IMR-90 (cell line): ENCODE measurements around the gene RAET1G. TPM values are rescaled to one million over a fixed set of nuclear protein-coding genes. Genes with fewer than 3 reads are reported as not detected.

ENCODE experiments used
- ATAC-seq: fragments of 200-7000 bp; cut with Tn5 transposase; 2 replicates; pipeline ENCODE4 v1.9.1; 2020; ENCODE audit warnings: low read depth, mild to moderate bottlenecking, moderate library complexity
- Bru-seq: library from RNA; stranded (reverse); fragments of 400-500 nt; gene quantifications from one replicate; lab custom pipeline; 2021; lab: Mats Ljungman, UMichigan
- BruChase-seq, 2 experiments: library from RNA; stranded (reverse); fragments of 400-500 nt; gene quantifications; one replicate each; lab custom pipeline; 2021; lab: Mats Ljungman, UMichigan
- BruUV-seq: library from RNA; stranded (reverse); fragments of 400-500 nt; replicated peaks from 2 replicates; lab custom pipeline; 2021; lab: Mats Ljungman, UMichigan
- CTCF ChIA-PET: fragments of 300-600 bp; formaldehyde crosslinking; extraction: SDS; loops from one replicate; lab custom pipeline; 2021; ENCODE audit warnings: antibody characterized with exemption; lab: Yijun Ruan, JAX
- POLR2A ChIA-PET: fragments of 300-600 bp; sonication (Branson Sonifier 250); formaldehyde crosslinking; loops from one replicate; lab custom pipeline; 2022; ENCODE audit warnings: antibody characterized with exemption; ENCODE audit not compliant: unreplicated experiment; lab: Charles Lee
- DNase-seq: peaks from one replicate; pipeline ENCODE4 v3.0.0; 2013
- H2AFZ ChIP-seq: replicated peaks from 2 replicates; pipeline ENCODE3; 2013; ENCODE audit warnings: low read length, mild to moderate bottlenecking; ENCODE audit not compliant: poor library complexity
- H2AK5ac ChIP-seq: 2 replicates; pipeline ENCODE4 v1.6.1; 2013; ENCODE audit warnings: low read depth, low read length, inconsistent platforms
- H2AK9ac ChIP-seq: replicated peaks from 2 replicates; pipeline ENCODE3; 2013; ENCODE audit warnings: mild to moderate bottlenecking, low read depth, low read length, moderate library complexity; ENCODE audit not compliant: poor library complexity
- H2BK120ac ChIP-seq: 2 replicates; pipeline ENCODE4 v1.6.1; 2013; ENCODE audit warnings: low read depth, low read length, inconsistent platforms
- H2BK15ac ChIP-seq: 3 replicates; pipeline ENCODE4 v1.6.1; 2013; ENCODE audit warnings: low read depth, low read length, inconsistent platforms
- H2BK20ac ChIP-seq: 2 replicates; pipeline ENCODE4 v1.6.1; 2013; ENCODE audit warnings: low read depth, mild to moderate bottlenecking, inconsistent platforms, low read length, moderate library complexity
- H2BK5ac ChIP-seq: 2 replicates; pipeline ENCODE4 v1.6.1; 2013; ENCODE audit warnings: mild to moderate bottlenecking, low read depth, low read length, inconsistent platforms; ENCODE audit not compliant: poor library complexity, severe bottlenecking
- H3K14ac ChIP-seq: replicated peaks from 2 replicates; pipeline ENCODE4 v1.6.1; 2013; ENCODE audit warnings: low read depth, low read length, inconsistent platforms
- H3K18ac ChIP-seq: 2 replicates; pipeline ENCODE4 v1.6.1; 2013; ENCODE audit warnings: low read depth, low read length, control low read depth
- H3K23ac ChIP-seq: 2 replicates; pipeline ENCODE4 v1.6.1; 2013; ENCODE audit warnings: low read depth, low read length, inconsistent platforms
- H3K27ac ChIP-seq: 2 replicates; pipeline ENCODE4 v1.5.1; 2013; ENCODE audit warnings: mild to moderate bottlenecking, control low read depth, low read length; ENCODE audit not compliant: insufficient read depth
- H3K27me3 ChIP-seq: 2 replicates; pipeline ENCODE4 v1.6.1; 2013; ENCODE audit warnings: low read length; ENCODE audit not compliant: control insufficient read depth, insufficient read depth
- H3K36me3 ChIP-seq: 2 replicates; pipeline ENCODE4 v1.6.1; 2013; ENCODE audit warnings: low read length, mixed read lengths; ENCODE audit not compliant: control insufficient read depth, insufficient read depth
- H3K4ac ChIP-seq: 2 replicates; pipeline ENCODE4 v1.6.1; 2013; ENCODE audit warnings: low read depth, low read length, inconsistent platforms
- H3K4me1 ChIP-seq: 2 replicates; pipeline ENCODE4 v1.6.1; 2013; ENCODE audit warnings: low read length, mixed read lengths; ENCODE audit not compliant: control insufficient read depth, insufficient read depth
- H3K4me2 ChIP-seq: 2 replicates; pipeline ENCODE4 v1.6.1; 2013; ENCODE audit warnings: low read depth, mild to moderate bottlenecking, control low read depth, low read length, moderate library complexity
- H3K4me3 ChIP-seq: 2 replicates; pipeline ENCODE4 v1.5.1; 2013; ENCODE audit warnings: low read depth, mild to moderate bottlenecking, control low read depth, low read length, moderate library complexity; ENCODE audit not compliant: insufficient read depth
- H3K56ac ChIP-seq: 2 replicates; pipeline ENCODE4 v1.6.1; 2013; ENCODE audit warnings: low read length, inconsistent platforms; ENCODE audit not compliant: insufficient read depth; ENCODE audit errors: extremely low read depth
- H3K79me1 ChIP-seq, 2 experiments: 2 replicates each; pipeline ENCODE4 v1.6.1; 2013; ENCODE audit warnings: low read length in 2 of 2, inconsistent platforms in 1 of 2, low read depth in 1 of 2
- H3K9ac ChIP-seq: 2 replicates; pipeline ENCODE4 v1.6.1; 2013; ENCODE audit warnings: low read depth, low read length, control low read depth
- H3K9me1 ChIP-seq: 2 replicates; pipeline ENCODE4 v1.6.1; 2013; ENCODE audit warnings: low read length, inconsistent platforms; ENCODE audit not compliant: insufficient read depth
- H3K9me3 ChIP-seq: 2 replicates; pipeline ENCODE4 v1.6.1; 2013; ENCODE audit warnings: low read length; ENCODE audit not compliant: control insufficient read depth, insufficient read depth
- H4K20me1 ChIP-seq: 2 replicates; pipeline ENCODE4 v1.6.1; 2013; ENCODE audit warnings: low read length, inconsistent platforms; ENCODE audit not compliant: insufficient read depth
- H4K5ac ChIP-seq: 2 replicates; pipeline ENCODE4 v1.6.1; 2013; ENCODE audit warnings: mild to moderate bottlenecking, low read depth, low read length, control low read depth
- H4K8ac ChIP-seq, 2 experiments: 2 replicates each; pipeline ENCODE4 v1.6.1; 2013; ENCODE audit warnings: low read depth in 2 of 2, low read length in 2 of 2, control low read depth in 1 of 2, inconsistent platforms in 1 of 2
- H4K91ac ChIP-seq: 2 replicates; pipeline ENCODE4 v1.6.1; 2013; ENCODE audit warnings: low read depth, low read length, inconsistent platforms; ENCODE audit not compliant: insufficient read depth
- BHLHE40 ChIP-seq: fragments of 150-350 bp; IDR thresholded peaks from 2 replicates; pipeline ENCODE4 v1.6.1; 2016; ENCODE audit warnings: mild to moderate bottlenecking, low read depth, low read length
- MAZ ChIP-seq: IDR thresholded peaks from 2 replicates; pipeline ENCODE4 v1.6.1; 2012; ENCODE audit warnings: low read depth, mild to moderate bottlenecking, low read length, improper control_type of control experiment, moderate library complexity, borderline replicate concordance
- WGBS, 2 experiments: methylation state at CpG; one replicate each; pipeline versions ENCODE4 v1.1.5 to v1.1.7; 2013; ENCODE audit warnings: missing lambda C conversion rate in 2 of 2; ENCODE audit not compliant: insufficient read length in 1 of 2; ENCODE audit errors: extremely low coverage in 2 of 2; 5-methylcytosine and 5-hydroxymethylcytosine counted together
- dilution Hi-C: fragments of 300-500 bp; cut with HindIII; formaldehyde crosslinking; loops from one replicate; pipeline ENCODE4 v1.14.3; 2018; ENCODE audit warnings: low sequenced_read_pairs; ENCODE audit not compliant: unreplicated experiment
- in situ Hi-C: fragments of 300-500 bp; cut with MboI; formaldehyde crosslinking; loops from 3 replicates; pipeline ENCODE4 v1.14.3; 2019; ENCODE audit warnings: low sequenced_read_pairs, inconsistent platforms, mixed read lengths
- intact Hi-C: fragments of 100-400 bp; cut with micrococcal nuclease; formaldehyde crosslinking; loops from 2 replicates; pipeline ENCODE4 v1.10.0; 2022
- long read RNA-seq: library from polyadenylated mRNA; unstranded; transcript quantifications from one replicate; pipeline ENCODE4 v2.0.0, GENCODE V29; 2021; ENCODE audit not compliant: unreplicated experiment
- polyA plus RNA-seq, 3 experiments: library from polyadenylated mRNA; depleted of rRNA; stranded (reverse); fragments of >200 nt; gene quantifications; 2 replicates each; pipeline ENCODE4 v1.2.3, GENCODE V29; 2012; ENCODE audit warnings: low replicate concordance in 1 of 3
- total RNA-seq: library from RNA; depleted of rRNA; stranded (reverse); fragments of >200 nt; gene quantifications from 2 replicates; pipeline ENCODE4 v1.2.3, GENCODE V29; 2012; rRNA removed

Gene RAET1G, protein sequence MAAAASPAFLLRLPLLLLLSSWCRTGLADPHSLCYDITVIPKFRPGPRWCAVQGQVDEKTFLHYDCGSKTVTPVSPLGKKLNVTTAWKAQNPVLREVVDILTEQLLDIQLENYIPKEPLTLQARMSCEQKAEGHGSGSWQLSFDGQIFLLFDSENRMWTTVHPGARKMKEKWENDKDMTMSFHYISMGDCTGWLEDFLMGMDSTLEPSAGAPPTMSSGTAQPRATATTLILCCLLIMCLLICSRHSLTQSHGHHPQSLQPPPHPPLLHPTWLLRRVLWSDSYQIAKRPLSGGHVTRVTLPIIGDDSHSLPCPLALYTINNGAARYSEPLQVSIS
- total RNA-seq (1.3 and 2.2 TPM in 2 replicates), polyA plus RNA-seq (2012; rRNA removed) (3.6 and 4.2 TPM in 2 replicates), Bru-seq, nascent RNA (percentile 15 among the genes with signal in this experiment), BruChase-seq, experiment 1, labeled RNA remaining after a 6-hour chase (percentile 22 among the genes with signal in this experiment), BruChase-seq, experiment 2, labeled RNA remaining after a 2-hour chase (percentile 16 among the genes with signal in this experiment)
- 2.9 and 4.8 TPM in 2 replicates for polyA plus RNA-seq (2012; cell fraction: cytosol; rRNA removed)
- polyA plus RNA-seq (2012; cell fraction: nucleus; rRNA removed; ENCODE audit: low replicate concordance): 1.3 and 2.7 TPM in 2 replicates
- long read RNA-seq, partial matches to known transcripts: 0 of 4 reads
- long read RNA-seq, other reads (novel, unspliced or antisense): 0 of 4 reads

- Histone ChIP-seq H3K14ac (no peak within 1 kb of the TSS), H3K27me3 (no peaks in the 10 kb centered on the region; the same call in 1 of the 2 replicates), H2AK9ac (peak within 1 kb of the TSS; percentile 1), H2BK120ac (no peak within 1 kb of the TSS), H2BK20ac (no peak within 1 kb of the TSS), H2BK5ac (no peak within 1 kb of the TSS), H4K5ac (no peak within 1 kb of the TSS), H3K36me3 (no peaks in the 10 kb centered on the region), H3K9me1 (no peaks in the 10 kb centered on the region), H4K91ac (no peak within 1 kb of the TSS), H3K79me1 (no peaks in the 10 kb centered on the region; a peak in 1 of 4 replicates), H4K20me1 (no peaks in the 10 kb centered on the region), H3K9me3 (no peaks in the 10 kb centered on the region), H2AFZ (peak within 1 kb of the TSS; percentile 98), H3K4me3 (peak within 1 kb of the TSS; percentile 59), H3K4me1 (peaks cover 2% of the 10 kb centered on the region; the same call in 1 of the 2 replicates), H2BK15ac (no peak within 1 kb of the TSS), H3K9ac (peak within 1 kb of the TSS; percentile 23), H4K8ac (no peak within 1 kb of the TSS), H3K27ac (no peak within 1 kb of the TSS; the same call in 1 of the 2 replicates), H3K4me2 (peak within 1 kb of the TSS; percentile 82), H3K23ac (no peak within 1 kb of the TSS), H3K18ac (no peak within 1 kb of the TSS), H2AK5ac (no peak within 1 kb of the TSS), H3K4ac (no peak within 1 kb of the TSS), H3K56ac (no peak within 1 kb of the TSS)
- ChIA-PET CTCF (no interaction called here), POLR2A (no interaction called here)
- dilution Hi-C loops (no loop called here), in situ Hi-C loops (loop anchor here (5.0 to 10.0 kb wide), 4 partner anchors 55 to 378 kb away; partner anchors contain the start of gene PPIL4), intact Hi-C loops (loop anchor here (1.0 kb wide), 1 partner anchor 199 kb away; no protein-coding TSS in a partner anchor)
- 2% methylated on average over 7 of the region's 40 CpGs; no CpG with 5 or more reads in 1 of the 2 experiments for WGBS, 2 experiments
- no TSS peak for BruUV-seq
- TF ChIP-seq MAZ (peak; percentile 79), BHLHE40 (no peak)
- DNase-seq (peak; percentile 96), ATAC-seq (peak; percentile 93)
These were observed at the start of gene RAET1G for GRCh38 chr6:149922642-149923326. Gene RAET1G (minus strand): TSS chr6:149923121. CDS start chr6:149923010, 111 bp downstream.
